IPS DF 6.9 (cell line): ENCODE results near the gene MTARC1.

Experiments used
- DNase-seq: peaks from one replicate; pipeline ENCODE4 v3.0.0-alpha.2; 2013; ENCODE audit warnings: low read depth, low spot score
- H3K27ac ChIP-seq: one replicate; pipeline ENCODE4 v1.5.1; 2013; ENCODE audit warnings: low read length, control low read depth
- H3K27me3 ChIP-seq: 2 replicates; pipeline ENCODE4 v1.6.1; 2013; ENCODE audit warnings: mild to moderate bottlenecking, low read length; ENCODE audit not compliant: control insufficient read depth, insufficient read depth
- H3K36me3 ChIP-seq: 2 replicates; pipeline ENCODE4 v1.6.1; 2013; ENCODE audit warnings: low read length; ENCODE audit not compliant: control insufficient read depth, insufficient read depth
- H3K4me1 ChIP-seq: 2 replicates; pipeline ENCODE4 v1.6.1; 2013; ENCODE audit warnings: low read length; ENCODE audit not compliant: control insufficient read depth, insufficient read depth
- H3K4me3 ChIP-seq: 2 replicates; pipeline ENCODE4 v1.5.1; 2013; ENCODE audit warnings: mild to moderate bottlenecking, low read length
- H3K9me3 ChIP-seq: 2 replicates; pipeline ENCODE4 v1.6.1; 2013; ENCODE audit warnings: low read length, inconsistent platforms; ENCODE audit not compliant: control insufficient read depth, insufficient read depth
- WGBS: extraction: QIAGEN DNeasy Blood & Tissue Kit; methylation state at CpG from one replicate; pipeline ENCODE4 v1.1.7; 2013; ENCODE audit warnings: mixed read lengths, missing lambda C conversion rate; ENCODE audit not compliant: insufficient read length, insufficient coverage; 5-methylcytosine and 5-hydroxymethylcytosine counted together

The MTARC1 gene

DNA sequence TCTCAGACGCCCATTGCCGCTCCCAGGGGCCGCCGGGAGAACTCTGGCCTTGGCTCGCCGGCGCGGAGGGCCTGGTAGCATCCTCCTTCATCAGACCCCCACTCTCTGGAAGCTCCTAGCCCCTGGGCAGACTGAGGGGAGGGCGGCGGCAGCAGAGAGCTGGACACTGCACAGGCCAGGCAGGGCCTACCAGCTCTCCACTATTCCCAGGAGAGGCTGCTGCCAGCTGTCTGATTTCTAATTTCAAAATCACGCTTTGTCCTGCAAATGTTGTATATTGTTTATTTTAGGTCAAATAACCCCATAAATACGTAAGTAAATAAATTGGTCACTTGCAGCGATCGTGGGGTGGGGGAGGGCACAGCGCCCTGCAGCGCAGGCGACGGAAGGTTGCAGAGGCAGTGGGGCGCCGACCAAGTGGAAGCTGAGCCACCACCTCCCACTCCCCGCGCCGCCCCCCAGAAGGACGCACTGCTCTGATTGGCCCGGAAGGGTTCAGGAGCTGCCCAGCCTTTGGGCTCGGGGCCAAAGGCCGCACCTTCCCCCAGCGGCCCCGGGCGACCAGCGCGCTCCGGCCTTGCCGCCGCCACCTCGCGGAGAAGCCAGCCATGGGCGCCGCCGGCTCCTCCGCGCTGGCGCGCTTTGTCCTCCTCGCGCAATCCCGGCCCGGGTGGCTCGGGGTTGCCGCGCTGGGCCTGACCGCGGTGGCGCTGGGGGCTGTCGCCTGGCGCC is at the start of gene MTARC1:
Gene MTARC1, plus strand, starts transcription at position 577 of the 732 bp plus-strand sequence. Its CDS starts 32 bp downstream, at position 609.
- DNase-seq: no peak
- peak within 1 kb of the TSS; percentile 81 for H3K4me3 ChIP-seq
- WGBS: no CpG with 5 or more reads among the region's 56 CpGs

DNA sequence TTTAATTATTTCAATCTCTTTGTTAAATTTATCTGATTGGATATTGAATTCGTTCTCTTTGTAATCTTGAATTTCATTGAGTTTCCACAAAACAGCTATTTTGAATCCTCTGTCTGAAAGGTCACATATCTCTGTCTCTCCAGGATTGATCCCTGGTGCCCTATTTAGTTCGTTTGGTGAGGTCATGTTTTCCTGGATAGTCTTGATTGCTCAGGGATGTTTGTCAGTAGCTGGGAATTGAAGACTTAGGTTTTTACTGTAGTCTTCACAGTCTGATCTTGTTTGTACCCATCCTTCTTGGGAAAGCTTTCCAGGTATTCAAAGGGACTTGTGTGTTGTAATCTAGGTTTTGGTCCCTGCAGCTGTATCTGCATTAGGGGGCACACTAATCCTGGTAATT is 45.4 kb upstream of the MTARC1 start:
- WGBS: no CpG with 5 or more reads among the region's 2 CpGs
- H3K4me1 ChIP-seq: no peaks in the 10 kb centered on the region
- no peak overlapping the region for H3K4me3 ChIP-seq
- H3K27ac ChIP-seq: no peak overlapping the region
- no peaks in the 10 kb centered on the region for H3K27me3 ChIP-seq
- DNase-seq: no peak
- H3K36me3 ChIP-seq: no peaks in the 10 kb centered on the region
- H3K9me3 ChIP-seq: no peaks in the 10 kb centered on the region

More for the DNA sequence above, at the start of gene MTARC1:
- H3K4me1 ChIP-seq: peaks cover 3% of the 10 kb centered on the region; the same call in 1 of the 2 replicates
- no peaks in the 10 kb centered on the region for H3K27me3 ChIP-seq
- H3K36me3 ChIP-seq: no peaks in the 10 kb centered on the region
- no peaks in the 10 kb centered on the region for H3K9me3 ChIP-seq
- H3K27ac ChIP-seq: no peak within 1 kb of the TSS

DNA sequence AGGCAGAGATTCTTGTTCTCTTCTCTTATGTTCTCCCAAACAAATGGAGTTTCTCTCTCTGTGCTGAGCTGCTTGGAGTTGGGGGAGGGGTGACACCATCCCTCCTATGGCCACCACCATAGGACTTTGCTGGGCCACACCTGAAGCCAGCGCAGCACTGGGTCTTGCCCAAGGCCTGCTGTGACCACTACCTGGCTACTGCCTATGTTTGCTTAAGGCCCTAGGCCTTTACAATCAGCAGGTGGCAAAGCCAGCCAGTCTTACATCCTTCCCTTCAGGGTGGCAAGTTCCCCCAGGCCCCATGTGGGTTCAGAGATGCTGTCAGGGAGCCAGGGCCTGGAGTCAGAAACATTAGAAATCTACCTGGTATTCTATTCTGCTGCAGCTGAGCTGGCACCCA is 44.9 kb upstream of the MTARC1 start:
- Histone ChIP-seq H3K4me3 (no peak overlapping the region), H3K27me3 (no peaks in the 10 kb centered on the region; the same call in 1 of the 2 replicates), H3K4me1 (no peaks in the 10 kb centered on the region), H3K27ac (no peak overlapping the region), H3K9me3 (no peaks in the 10 kb centered on the region), H3K36me3 (no peaks in the 10 kb centered on the region)
- no peak for DNase-seq
- no CpG with 5 or more reads among the region's 1 CpG for WGBS

DNA sequence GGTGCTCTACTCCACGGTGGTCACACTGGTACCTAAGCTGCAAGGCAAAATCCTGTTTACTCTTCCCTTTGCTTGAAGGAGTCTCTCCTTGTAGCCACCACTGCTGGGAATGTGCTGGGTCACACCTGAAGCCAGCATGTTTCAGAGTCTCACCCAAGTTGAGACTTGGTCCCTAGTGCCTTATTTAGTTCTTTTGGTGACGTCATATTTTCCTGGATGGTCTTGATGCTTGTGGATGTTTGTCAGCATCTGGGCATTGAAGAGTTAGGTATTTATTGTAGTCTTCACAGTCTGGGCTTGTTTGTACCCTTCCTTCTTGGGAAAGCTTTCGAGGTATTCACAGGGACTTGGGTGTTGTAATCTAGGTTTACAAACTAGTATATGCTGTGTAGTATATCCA is 44.2 kb upstream of the MTARC1 start:
- DNase-seq: no peak
- Histone ChIP-seq H3K36me3 (no peaks in the 10 kb centered on the region), H3K4me1 (no peaks in the 10 kb centered on the region), H3K27me3 (no peaks in the 10 kb centered on the region; the same call in 1 of the 2 replicates), H3K9me3 (no peaks in the 10 kb centered on the region), H3K4me3 (no peak overlapping the region), H3K27ac (no peak overlapping the region)
- no CpG with 5 or more reads among the region's 3 CpGs for WGBS

DNA sequence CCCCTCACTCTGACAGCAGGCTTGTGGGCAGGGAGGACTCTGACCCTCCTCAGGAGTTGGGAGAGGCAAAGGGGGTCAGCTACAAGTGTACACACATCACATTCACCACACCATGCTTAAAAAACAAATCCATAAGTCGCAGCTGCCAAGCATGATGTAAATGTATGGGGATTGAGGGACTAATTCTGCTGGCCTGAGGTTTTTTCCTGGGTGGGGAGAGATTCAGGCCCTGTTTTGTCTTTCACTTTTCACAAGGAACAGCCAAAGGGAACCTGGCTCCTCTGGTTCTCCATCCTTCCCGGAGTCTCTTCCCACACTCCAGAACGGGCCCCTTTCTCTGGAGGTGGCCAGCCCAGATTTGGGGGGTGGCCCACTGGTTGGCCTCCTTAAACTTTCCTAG is 39.9 kb upstream of the MTARC1 start:
- WGBS: no CpG with 5 or more reads among the region's 3 CpGs
- no peaks in the 10 kb centered on the region; the same call in 1 of the 2 replicates for H3K27me3 ChIP-seq
- no peak overlapping the region for H3K4me3 ChIP-seq
- no peaks in the 10 kb centered on the region; the same call in 1 of the 2 replicates for H3K4me1 ChIP-seq
- no peaks in the 10 kb centered on the region for H3K9me3 ChIP-seq
- H3K27ac ChIP-seq: no peak overlapping the region
- no peak for DNase-seq
- H3K36me3 ChIP-seq: no peaks in the 10 kb centered on the region

DNA sequence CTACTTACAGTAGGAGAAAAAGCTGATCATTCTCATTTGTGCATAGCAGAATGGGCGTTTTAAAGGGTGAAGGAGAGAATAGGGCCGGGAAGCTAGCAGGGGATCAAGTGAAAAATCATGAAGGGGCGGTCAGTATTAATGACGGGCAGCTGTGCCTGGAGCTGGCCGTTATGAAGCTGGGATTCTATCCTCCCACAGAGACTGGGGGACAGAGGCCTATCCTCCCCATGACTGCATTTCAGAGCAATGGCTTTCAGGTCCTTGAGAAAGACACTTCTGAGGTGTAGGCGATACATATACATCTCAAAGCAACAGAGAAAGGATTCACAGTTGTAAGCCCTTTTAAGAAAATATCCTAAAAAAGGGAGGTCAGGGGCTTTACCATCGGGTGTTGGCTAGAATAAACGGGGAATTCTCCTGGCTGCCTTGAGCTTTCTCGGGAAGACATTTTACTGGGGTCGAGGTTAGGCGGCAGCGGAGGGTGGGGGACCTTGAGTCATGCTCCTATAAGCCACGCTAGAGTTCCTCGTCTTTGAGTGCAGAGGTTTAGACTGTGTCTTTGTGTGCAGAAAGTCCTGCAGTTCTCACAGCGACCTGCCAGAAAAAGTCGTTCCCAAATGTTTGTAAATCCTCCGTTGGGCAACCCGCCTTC is 39.1 kb upstream of the MTARC1 start:
- H3K4me3 ChIP-seq: peak overlapping the region; percentile 52; the same call in 1 of the 2 replicates
- H3K36me3 ChIP-seq: no peaks in the 10 kb centered on the region
- H3K9me3 ChIP-seq: no peaks in the 10 kb centered on the region
- H3K4me1 ChIP-seq: no peaks in the 10 kb centered on the region; the same call in 1 of the 2 replicates
- peak; percentile 4 for DNase-seq
- H3K27ac ChIP-seq: no peak overlapping the region
- no CpG with 5 or more reads among the region's 18 CpGs for WGBS
- H3K27me3 ChIP-seq: no peaks in the 10 kb centered on the region; the same call in 1 of the 2 replicates

- DNase-seq: peak; percentile 74
- Histone ChIP-seq H3K4me1 (no peaks in the 10 kb centered on the region; the same call in 1 of the 2 replicates), H3K9me3 (no peaks in the 10 kb centered on the region), H3K4me3 (peak within 1 kb of the TSS; percentile 52), H3K36me3 (no peaks in the 10 kb centered on the region), H3K27ac (no peak within 1 kb of the TSS), H3K27me3 (no peaks in the 10 kb centered on the region; the same call in 1 of the 2 replicates)
- WGBS: no CpG with 5 or more reads among the region's 77 CpGs
Measured at GRCh38 chr1:220748089-220748934, 38.4 kb upstream of the MTARC1 start, which contains the start of gene MTARC2. Gene MTARC2, plus strand, starts transcription at chr1:220748322. Its CDS starts 210 bp downstream, at chr1:220748532.

DNA sequence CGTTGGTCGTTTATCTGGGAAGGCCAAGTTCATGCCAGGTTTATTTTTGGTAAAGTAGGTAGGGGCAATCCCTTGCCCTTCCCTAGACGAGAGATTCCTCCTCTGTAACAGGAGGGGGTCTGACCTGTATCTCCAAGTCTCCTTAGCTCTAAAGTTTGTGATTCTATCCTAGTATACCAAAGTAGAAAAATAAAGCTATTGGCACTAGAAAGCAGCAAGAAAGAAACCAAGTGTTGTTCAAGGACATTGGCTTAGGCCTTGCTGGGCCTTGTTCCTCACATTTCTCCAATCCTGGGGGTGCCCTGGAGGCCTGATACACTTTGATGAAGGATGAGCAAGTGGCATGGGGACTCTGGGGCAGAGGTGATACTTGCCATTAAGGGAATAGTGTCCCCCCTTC is 37.8 kb upstream of the MTARC1 start:
- whole genome bisulfite sequencing: no CpG with 5 or more reads among the region's 3 CpGs
- no peak overlapping the region for H3K27ac ChIP-seq
- H3K9me3 ChIP-seq: no peaks in the 10 kb centered on the region
- H3K36me3 ChIP-seq: no peaks in the 10 kb centered on the region
- peak overlapping the region; percentile 52; the same call in 1 of the 2 replicates for H3K4me3 ChIP-seq
- no peak for DNase-seq
- H3K4me1 ChIP-seq: no peaks in the 10 kb centered on the region; the same call in 1 of the 2 replicates
- no peaks in the 10 kb centered on the region; the same call in 1 of the 2 replicates for H3K27me3 ChIP-seq

DNA sequence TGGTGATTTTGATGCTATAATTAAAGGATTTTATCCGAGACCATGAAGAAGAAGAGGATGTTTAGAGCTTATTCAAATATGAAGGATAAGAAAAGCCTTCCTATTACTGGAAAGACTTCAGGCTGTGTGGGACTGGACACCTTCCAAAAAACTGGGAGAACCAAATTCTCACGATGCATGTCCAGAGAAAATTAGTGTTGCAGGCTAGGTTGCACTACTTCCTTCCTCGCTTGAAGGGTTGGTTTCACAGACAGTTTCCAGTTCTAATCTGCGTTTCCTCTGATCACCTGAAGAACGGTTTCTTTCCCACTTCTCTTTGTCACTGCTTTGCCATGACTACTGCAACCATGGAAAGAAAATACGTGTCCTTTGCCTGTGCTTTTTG is 36.6 kb upstream of the MTARC1 start:
- DNase-seq: no peak
- no peaks in the 10 kb centered on the region for H3K9me3 ChIP-seq
- H3K4me3 ChIP-seq: no peak overlapping the region
- H3K27ac ChIP-seq: no peak overlapping the region
- no peaks in the 10 kb centered on the region; the same call in 1 of the 2 replicates for H3K27me3 ChIP-seq
- H3K4me1 ChIP-seq: no peaks in the 10 kb centered on the region; the same call in 1 of the 2 replicates
- no peaks in the 10 kb centered on the region for H3K36me3 ChIP-seq
- no CpG with 5 or more reads among the region's 6 CpGs for WGBS

GRCh38 chr1:220751111-220751510 is 35.6 kb upstream of the MTARC1 start:
- no CpG with 5 or more reads among the region's 2 CpGs for WGBS
- H3K27ac ChIP-seq: no peak overlapping the region
- no peaks in the 10 kb centered on the region for H3K9me3 ChIP-seq
- H3K4me3 ChIP-seq: no peak overlapping the region
- H3K4me1 ChIP-seq: no peaks in the 10 kb centered on the region; the same call in 1 of the 2 replicates
- H3K27me3 ChIP-seq: no peaks in the 10 kb centered on the region; the same call in 1 of the 2 replicates
- H3K36me3 ChIP-seq: no peaks in the 10 kb centered on the region
- DNase-seq: no peak
